Caco-2 (cell line): Measurements from ENCODE around the gene PTDSS2. TPM values are rescaled to one million over a fixed set of nuclear protein-coding genes. Genes with fewer than 3 reads are reported as not detected.

ENCODE experiments used
- BruUV-seq: library from RNA; stranded (reverse); fragments of 400-500 nt; replicated peaks from 2 replicates; lab custom pipeline; 2021; lab: Mats Ljungman, UMichigan
- CTCF ChIA-PET: fragments of 300-600 bp; sonication (Branson Sonifier 250); formaldehyde crosslinking; loops from one replicate; lab custom pipeline; 2022; ENCODE audit warnings: antibody characterized with exemption; lab: Charles Lee
- POLR2A ChIA-PET: fragments of 300-600 bp; sonication (Branson Sonifier 250); formaldehyde crosslinking; loops from one replicate; lab custom pipeline; 2022; ENCODE audit warnings: antibody characterized with exemption; lab: Charles Lee
- DNase-seq, 2 experiments: peaks; one replicate each; pipeline versions ENCODE4 v3.0.0 to v3.0.0-alpha.2; 2020 to 2022
- H3K27me3 ChIP-seq: replicated peaks from 2 replicates; pipeline ENCODE4 v1.6.0; 2011; ENCODE audit warnings: low read length; ENCODE audit not compliant: control insufficient read depth, insufficient read depth
- H3K36me3 ChIP-seq: 2 replicates; pipeline ENCODE4 v1.5.1; 2011; ENCODE audit warnings: low read length; ENCODE audit not compliant: control insufficient read depth, insufficient read depth
- H3K4me1 ChIP-seq: fragments of 250-450 bp; sonication (Bioruptor Pico); 2 replicates; pipeline ENCODE4 v1.5.1; 2020; ENCODE audit warnings: mild to moderate bottlenecking
- H3K4me3 ChIP-seq: 2 replicates; pipeline ENCODE4 v1.5.1; 2011; ENCODE audit warnings: low read depth, mild to moderate bottlenecking, control low read depth, low read length
- H3K9me3 ChIP-seq: fragments of 250-450 bp; sonication (Bioruptor Pico); 2 replicates; pipeline ENCODE4 v1.5.1; 2020; ENCODE audit warnings: mild to moderate bottlenecking, moderate library complexity
- H3K27ac Mint-ChIP-seq: one replicate; pipeline ENCODE4 v1.8.0; 2022; ENCODE audit warnings: mixed read lengths; ENCODE audit not compliant: unreplicated experiment
- H3K27me3 Mint-ChIP-seq: one replicate; pipeline ENCODE4 v1.8.0; 2022; ENCODE audit warnings: mixed read lengths; ENCODE audit not compliant: insufficient read depth, unreplicated experiment
- H3K36me3 Mint-ChIP-seq: one replicate; pipeline ENCODE4 v1.8.0; 2022; ENCODE audit warnings: mild to moderate bottlenecking, mixed read lengths; ENCODE audit not compliant: insufficient read depth, unreplicated experiment
- H3K4me1 Mint-ChIP-seq: one replicate; pipeline ENCODE4 v1.8.0; 2022; ENCODE audit warnings: low read depth, mixed read lengths; ENCODE audit not compliant: unreplicated experiment
- H3K4me3 Mint-ChIP-seq: one replicate; pipeline ENCODE4 v1.8.0; 2022; ENCODE audit warnings: mild to moderate bottlenecking, moderate library complexity, mixed read lengths; ENCODE audit not compliant: unreplicated experiment
- H3K9me3 Mint-ChIP-seq: one replicate; pipeline ENCODE4 v1.8.0; 2022; ENCODE audit warnings: mixed read lengths; ENCODE audit not compliant: unreplicated experiment
- intact Hi-C: fragments of 100-400 bp; cut with micrococcal nuclease; formaldehyde crosslinking; loops from one replicate; pipeline ENCODE4 v1.10.0; 2022; ENCODE audit not compliant: unreplicated experiment
- total RNA-seq: library from RNA; stranded (reverse); gene quantifications from 2 replicates; pipeline ENCODE4 v1.2.3, GENCODE V29; 2022
- TF ChIP-seq, protein P1 (sequence below), 2 experiments: fragments of 200-600 bp in 1 of 2; IDR thresholded peaks; 1 replicate in 1 of 2; 2 replicates in 1 of 2; pipeline versions ENCODE4 v1.5.1 to v1.8.0; 2011 to 2022; ENCODE audit warnings: antibody characterized with exemption in 1 of 2, control low read depth in 1 of 2, inconsistent platforms in 1 of 2, low read depth in 1 of 2, low read length in 1 of 2, mild to moderate bottlenecking in 1 of 2, moderate library complexity in 1 of 2; ENCODE audit not compliant: insufficient read depth in 1 of 2, severe bottlenecking in 1 of 2, unreplicated experiment in 1 of 2

PTDSS2 gene
- total RNA-seq, 1 experiment from 2014 or later = 44.3 TPM

DNA sequence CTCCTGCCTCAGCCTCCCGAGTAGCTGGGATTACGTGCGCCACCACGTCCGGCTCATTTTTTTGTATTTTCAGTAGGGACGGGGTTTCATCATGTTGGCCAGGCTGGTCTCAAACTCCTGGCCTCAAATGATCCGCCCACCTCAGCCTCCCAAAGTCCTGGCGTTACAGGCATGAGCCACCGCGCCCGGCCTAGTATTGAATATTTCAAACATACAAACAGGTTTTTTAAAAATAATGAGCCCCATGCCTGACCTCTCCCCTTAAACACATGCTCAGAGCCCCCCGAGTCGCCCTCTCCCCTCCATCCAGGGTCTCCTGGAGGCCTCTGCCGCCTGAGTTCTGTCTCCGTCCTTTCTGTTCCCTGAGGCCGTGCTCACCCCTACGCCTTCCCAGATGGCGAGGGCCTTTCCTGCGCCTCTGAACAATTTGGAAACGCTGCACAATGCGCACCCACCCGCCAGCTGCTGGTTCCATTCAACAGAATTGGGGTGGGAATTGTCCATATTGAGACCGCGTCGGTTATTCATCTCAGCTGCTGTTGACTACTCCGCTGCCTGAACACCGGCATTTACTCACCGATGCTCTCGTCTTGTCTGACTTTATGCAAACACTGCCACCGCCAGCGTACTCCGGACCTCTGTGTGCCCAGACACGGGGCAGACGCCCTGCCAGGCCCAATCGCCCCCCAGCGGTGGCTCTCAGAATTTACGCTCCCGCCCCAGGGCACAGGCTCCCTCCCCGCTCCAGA, 70.5 kb downstream of the PTDSS2 start:
- H3K36me3 Mint-ChIP-seq = peaks cover 19% of the 10 kb centered on the region
- ChIA-PET POLR2A (no interaction called here), CTCF (no interaction called here)
- H3K27ac Mint-ChIP-seq = no peak overlapping the region
- Histone ChIP-seq H3K4me1 (peaks cover 10% of the 10 kb centered on the region), H3K9me3 (peaks cover 6% of the 10 kb centered on the region; the same call in 1 of the 2 replicates), H3K4me3 (no peak overlapping the region), H3K27me3 (no peaks in the 10 kb centered on the region), H3K36me3 (no peaks in the 10 kb centered on the region)
- DNase-seq = no peak
- BruUV-seq = no TSS peak
- peaks cover 12% of the 10 kb centered on the region for H3K9me3 Mint-ChIP-seq
- TF ChIP-seq, protein P1, sequence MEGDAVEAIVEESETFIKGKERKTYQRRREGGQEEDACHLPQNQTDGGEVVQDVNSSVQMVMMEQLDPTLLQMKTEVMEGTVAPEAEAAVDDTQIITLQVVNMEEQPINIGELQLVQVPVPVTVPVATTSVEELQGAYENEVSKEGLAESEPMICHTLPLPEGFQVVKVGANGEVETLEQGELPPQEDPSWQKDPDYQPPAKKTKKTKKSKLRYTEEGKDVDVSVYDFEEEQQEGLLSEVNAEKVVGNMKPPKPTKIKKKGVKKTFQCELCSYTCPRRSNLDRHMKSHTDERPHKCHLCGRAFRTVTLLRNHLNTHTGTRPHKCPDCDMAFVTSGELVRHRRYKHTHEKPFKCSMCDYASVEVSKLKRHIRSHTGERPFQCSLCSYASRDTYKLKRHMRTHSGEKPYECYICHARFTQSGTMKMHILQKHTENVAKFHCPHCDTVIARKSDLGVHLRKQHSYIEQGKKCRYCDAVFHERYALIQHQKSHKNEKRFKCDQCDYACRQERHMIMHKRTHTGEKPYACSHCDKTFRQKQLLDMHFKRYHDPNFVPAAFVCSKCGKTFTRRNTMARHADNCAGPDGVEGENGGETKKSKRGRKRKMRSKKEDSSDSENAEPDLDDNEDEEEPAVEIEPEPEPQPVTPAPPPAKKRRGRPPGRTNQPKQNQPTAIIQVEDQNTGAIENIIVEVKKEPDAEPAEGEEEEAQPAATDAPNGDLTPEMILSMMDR (IDR thresholded peaks at IDR 0.05; ENCODE audit: insufficient read depth in 1 of 2, low read depth in 1 of 2, low read length in 1 of 2, severe bottlenecking in 1 of 2, unreplicated experiment in 1 of 2) = no peak
- H3K4me3 Mint-ChIP-seq = no peak overlapping the region
- no peaks in the 10 kb centered on the region for H3K27me3 Mint-ChIP-seq
- intact Hi-C loops = no loop called here
- no peaks in the 10 kb centered on the region for H3K4me1 Mint-ChIP-seq

DNA sequence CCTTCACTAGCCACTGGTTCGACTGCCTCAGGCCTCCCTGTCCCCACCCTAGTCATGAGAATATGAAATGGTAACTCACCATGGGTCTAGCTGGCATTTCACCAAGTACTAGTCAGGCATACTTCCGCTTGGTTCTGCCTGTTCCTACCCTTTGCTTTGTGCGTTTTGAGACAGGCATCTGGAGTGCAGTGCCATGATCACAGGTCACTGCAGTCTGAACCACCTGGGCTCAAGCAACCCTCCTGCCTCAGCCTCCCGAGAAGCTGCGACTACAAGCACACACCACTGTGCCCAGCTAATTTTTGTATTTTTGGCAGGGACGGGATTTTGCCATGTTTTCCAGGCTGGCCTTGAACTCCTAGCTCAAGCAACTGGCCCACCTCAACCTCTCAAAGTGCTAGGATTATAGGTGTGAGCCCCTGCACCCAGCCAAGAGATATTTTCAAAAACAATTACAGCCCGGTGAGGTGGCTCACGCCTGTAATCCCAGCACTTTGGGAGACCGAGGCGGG, 71.2 kb downstream of the PTDSS2 start:
- BruUV-seq = no TSS peak
- peaks cover 19% of the 10 kb centered on the region for H3K36me3 Mint-ChIP-seq
- no peaks in the 10 kb centered on the region for H3K27me3 ChIP-seq
- no peak overlapping the region for H3K4me3 ChIP-seq
- H3K9me3 ChIP-seq = peaks cover 6% of the 10 kb centered on the region; the same call in 1 of the 2 replicates
- H3K4me1 ChIP-seq = peaks cover 10% of the 10 kb centered on the region
- H3K9me3 Mint-ChIP-seq = peaks cover 6% of the 10 kb centered on the region
- DNase-seq = no peak
- H3K27ac Mint-ChIP-seq = no peak overlapping the region
- ChIA-PET POLR2A (no interaction called here), CTCF (no interaction called here)
- no peak overlapping the region for H3K4me3 Mint-ChIP-seq
- no peaks in the 10 kb centered on the region for H3K36me3 ChIP-seq
- TF ChIP-seq, protein P1 (IDR thresholded peaks at IDR 0.05; ENCODE audit: insufficient read depth in 1 of 2, low read depth in 1 of 2, low read length in 1 of 2, severe bottlenecking in 1 of 2, unreplicated experiment in 1 of 2) = no peak
- intact Hi-C loops = no loop called here
- H3K27me3 Mint-ChIP-seq = no peaks in the 10 kb centered on the region
- H3K4me1 Mint-ChIP-seq = no peaks in the 10 kb centered on the region

GRCh38 chr11:526192-526591, 76.1 kb downstream of the PTDSS2 start:
- H3K36me3 Mint-ChIP-seq = peaks cover 18% of the 10 kb centered on the region
- no peak for DNase-seq

More at GRCh38 chr11:526192-526591, 76.1 kb downstream of the PTDSS2 start:
- Mint-ChIP-seq H3K4me1 (no peaks in the 10 kb centered on the region), H3K27ac (no peak overlapping the region), H3K4me3 (no peak overlapping the region), H3K9me3 (no peaks in the 10 kb centered on the region), H3K27me3 (no peaks in the 10 kb centered on the region)
- H3K4me1 ChIP-seq = no peaks in the 10 kb centered on the region
- H3K27me3 ChIP-seq = no peaks in the 10 kb centered on the region
- no peaks in the 10 kb centered on the region for H3K9me3 ChIP-seq
- CTCF ChIA-PET = no interaction called here
- H3K36me3 ChIP-seq = no peaks in the 10 kb centered on the region
- TF ChIP-seq, protein P1 (IDR thresholded peaks at IDR 0.05; ENCODE audit: insufficient read depth in 1 of 2, low read depth in 1 of 2, low read length in 1 of 2, severe bottlenecking in 1 of 2, unreplicated experiment in 1 of 2) = no peak
- POLR2A ChIA-PET = no interaction called here
- no peak overlapping the region for H3K4me3 ChIP-seq
- BruUV-seq = no TSS peak
- intact Hi-C loops = no loop called here
